ENCODE data around the gene IP6K3.

- no peak for TF ChIP-seq CTCF (IDR thresholded peaks at IDR 0.05; ENCODE audit: low read depth, low read length)
- no peak for TF ChIP-seq POLR2A (IDR thresholded peaks at IDR 0.05; ENCODE audit: extremely low read depth, insufficient read length)
- TF ChIP-seq, protein P1, sequence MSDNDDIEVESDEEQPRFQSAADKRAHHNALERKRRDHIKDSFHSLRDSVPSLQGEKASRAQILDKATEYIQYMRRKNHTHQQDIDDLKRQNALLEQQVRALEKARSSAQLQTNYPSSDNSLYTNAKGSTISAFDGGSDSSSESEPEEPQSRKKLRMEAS (IDR thresholded peaks at IDR 0.05; ENCODE audit: low read depth, low read length) = no peak
- no peak for TF ChIP-seq MYC (IDR thresholded peaks at IDR 0.05; ENCODE audit: low read depth, low read length)
Observed at GRCh38 chr6:33676416-33677142, 70.1 kb downstream of the IP6K3 start.
